Ascending aorta (tissue), 2 donors: ENCODE measurements around the gene CATSPERZ. TPM values are rescaled to one million over a fixed set of nuclear protein-coding genes. Genes with fewer than 3 reads are reported as not detected.
A peak's percentile ranks its signal among the peaks of the same experiment; 100 is the strongest.

Experiments used
- DNase-seq, 2 donors: peaks; one replicate each; pipeline ENCODE4 v3.0.0-alpha.2; 2019; ENCODE audit warnings: low spot score in 2 of 2
- H3K27ac ChIP-seq, 2 donors: fragments of 200-600 bp; sonication (generic); one replicate each; pipeline ENCODE4 v1.5.1; 2016 to 2017; ENCODE audit warnings: mild to moderate bottlenecking in 1 of 2
- H3K27me3 ChIP-seq: fragments of 200-600 bp; sonication (generic); one replicate; pipeline ENCODE4 v1.5.1; 2017
- H3K36me3 ChIP-seq, 2 donors: fragments of 200-600 bp; sonication (generic); one replicate each; pipeline ENCODE4 v1.5.1; 2016
- H3K4me1 ChIP-seq, 2 donors: fragments of 200-600 bp; sonication (generic); one replicate each; pipeline ENCODE4 v1.5.1; 2016 to 2017; ENCODE audit warnings: mild to moderate bottlenecking in 1 of 2
- H3K4me3 ChIP-seq, 2 donors: fragments of 200-600 bp; sonication (generic); one replicate each; pipeline ENCODE4 v1.5.1; 2016 to 2017; ENCODE audit warnings: mild to moderate bottlenecking in 1 of 2
- H3K9me3 ChIP-seq, 2 donors: fragments of 200-600 bp; sonication (generic); one replicate each; pipeline ENCODE4 v1.5.1; 2016
- intact Hi-C: fragments of 100-400 bp; cut with DNase I; formaldehyde crosslinking; loops from one replicate; pipeline ENCODE4 v1.15.1; 2023
- total RNA-seq: library from RNA; depleted of rRNA; stranded (reverse); fragments of >200 nt; gene quantifications from one replicate; pipeline ENCODE4 v1.1.0, GENCODE V29; 2016
- TF ChIP-seq, protein P1 (sequence below), 3 experiments: fragments of 200-600 bp in 2 of 3; fragments of 450-650 bp in 1 of 3; sonication (generic) in 2 of 3; IDR thresholded peaks; one replicate each; pipeline ENCODE4 v1.5.1; 2016 to 2019; ENCODE audit warnings: antibody characterized with exemption in 3 of 3, mild to moderate bottlenecking in 1 of 3, moderate library complexity in 1 of 3

Gene CATSPERZ
- total RNA-seq, 1 donor from 2014 or later = not detected

DNA sequence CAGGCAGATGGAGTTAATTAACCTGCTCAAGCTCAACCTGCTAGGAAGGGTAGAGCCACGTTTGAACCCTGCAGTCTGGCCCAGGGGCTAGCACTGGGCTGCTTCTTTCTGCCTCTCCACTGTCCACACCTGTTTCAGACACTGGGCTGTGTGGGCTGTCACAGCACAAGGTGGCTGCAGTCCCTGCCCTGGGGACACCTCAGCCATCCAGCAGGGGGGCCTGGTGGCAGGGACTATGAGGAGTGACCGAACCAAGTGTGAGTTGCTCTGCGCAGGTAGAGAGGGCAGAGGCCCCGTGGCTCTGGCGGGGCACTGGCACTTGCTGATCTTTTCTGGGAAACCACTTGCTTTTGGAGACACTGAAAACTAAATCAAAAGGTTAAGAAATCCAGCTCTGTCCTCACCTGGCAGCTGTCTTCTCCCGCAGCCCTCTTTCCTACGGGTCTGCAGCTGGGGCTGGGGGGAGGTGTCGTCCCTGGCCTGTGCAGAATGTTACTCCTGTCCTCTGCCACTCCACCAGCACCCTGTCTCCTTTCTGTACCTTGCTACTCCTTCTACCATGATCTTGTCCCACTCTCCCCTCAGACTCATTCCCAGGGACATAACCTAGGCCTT, 21.5 kb upstream of the CATSPERZ start:
- Histone ChIP-seq H3K4me3 (no peak overlapping the region), H3K27me3 (no peaks in the 10 kb centered on the region), H3K4me1 (peaks cover 0 to 9% of the 10 kb centered on the region in 2 donors), H3K9me3 (no peaks in the 10 kb centered on the region), H3K27ac (no peak overlapping the region), H3K36me3 (peaks cover 13 to 42% of the 10 kb centered on the region in 2 donors)
- no peak for DNase-seq
- TF ChIP-seq, protein P1, sequence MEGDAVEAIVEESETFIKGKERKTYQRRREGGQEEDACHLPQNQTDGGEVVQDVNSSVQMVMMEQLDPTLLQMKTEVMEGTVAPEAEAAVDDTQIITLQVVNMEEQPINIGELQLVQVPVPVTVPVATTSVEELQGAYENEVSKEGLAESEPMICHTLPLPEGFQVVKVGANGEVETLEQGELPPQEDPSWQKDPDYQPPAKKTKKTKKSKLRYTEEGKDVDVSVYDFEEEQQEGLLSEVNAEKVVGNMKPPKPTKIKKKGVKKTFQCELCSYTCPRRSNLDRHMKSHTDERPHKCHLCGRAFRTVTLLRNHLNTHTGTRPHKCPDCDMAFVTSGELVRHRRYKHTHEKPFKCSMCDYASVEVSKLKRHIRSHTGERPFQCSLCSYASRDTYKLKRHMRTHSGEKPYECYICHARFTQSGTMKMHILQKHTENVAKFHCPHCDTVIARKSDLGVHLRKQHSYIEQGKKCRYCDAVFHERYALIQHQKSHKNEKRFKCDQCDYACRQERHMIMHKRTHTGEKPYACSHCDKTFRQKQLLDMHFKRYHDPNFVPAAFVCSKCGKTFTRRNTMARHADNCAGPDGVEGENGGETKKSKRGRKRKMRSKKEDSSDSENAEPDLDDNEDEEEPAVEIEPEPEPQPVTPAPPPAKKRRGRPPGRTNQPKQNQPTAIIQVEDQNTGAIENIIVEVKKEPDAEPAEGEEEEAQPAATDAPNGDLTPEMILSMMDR (IDR thresholded peaks at IDR 0.05) = no peak
- intact Hi-C loops = no loop called here

DNA sequence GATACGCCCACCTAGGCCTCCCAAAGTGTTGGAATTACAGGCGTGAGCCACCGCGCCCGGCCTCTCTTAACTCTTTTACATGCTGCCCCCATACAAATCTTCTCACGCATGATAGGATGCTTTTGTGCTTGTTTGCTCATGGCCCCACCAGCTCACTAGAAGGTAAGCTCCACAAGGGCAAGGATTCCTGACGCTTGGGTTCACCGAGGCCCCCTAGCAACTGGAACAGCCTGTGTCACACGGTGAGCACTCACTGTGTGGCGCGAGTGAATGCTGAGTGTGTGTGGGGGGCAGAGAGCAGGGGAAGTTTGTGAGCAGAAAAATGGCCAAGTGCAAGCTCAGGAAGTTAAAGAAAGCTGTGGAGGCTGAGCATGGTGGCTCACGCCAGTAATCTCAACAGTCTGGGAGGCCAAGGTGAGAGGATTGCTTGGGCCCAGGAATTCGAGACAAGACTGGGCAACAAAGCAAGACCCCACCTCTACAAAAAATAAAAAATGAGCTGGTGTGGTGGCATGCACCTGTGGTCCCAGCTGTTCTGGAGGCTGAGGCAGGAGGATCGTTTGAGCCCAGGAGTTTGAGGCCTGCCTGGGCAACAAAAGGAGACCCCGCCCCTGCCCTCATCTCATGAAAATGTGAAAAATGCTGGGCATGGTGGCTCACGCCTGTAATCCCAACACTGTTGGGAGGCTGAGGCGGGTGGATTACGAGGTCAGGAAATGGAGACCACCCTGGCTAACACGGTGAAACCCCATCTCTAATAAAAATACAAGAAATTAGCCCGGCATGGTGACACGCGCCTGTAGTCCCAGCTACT, 18.0 kb upstream of the CATSPERZ start:
- no peak for DNase-seq
- intact Hi-C loops = no loop called here
- Histone ChIP-seq H3K27ac (no peak overlapping the region), H3K36me3 (peaks cover 8 to 30% of the 10 kb centered on the region in 2 donors), H3K4me3 (no peak overlapping the region), H3K27me3 (no peaks in the 10 kb centered on the region), H3K4me1 (peaks cover 4 to 20% of the 10 kb centered on the region in 2 donors), H3K9me3 (no peaks in the 10 kb centered on the region)
- TF ChIP-seq, protein P1 (IDR thresholded peaks at IDR 0.05) = no peak

DNA sequence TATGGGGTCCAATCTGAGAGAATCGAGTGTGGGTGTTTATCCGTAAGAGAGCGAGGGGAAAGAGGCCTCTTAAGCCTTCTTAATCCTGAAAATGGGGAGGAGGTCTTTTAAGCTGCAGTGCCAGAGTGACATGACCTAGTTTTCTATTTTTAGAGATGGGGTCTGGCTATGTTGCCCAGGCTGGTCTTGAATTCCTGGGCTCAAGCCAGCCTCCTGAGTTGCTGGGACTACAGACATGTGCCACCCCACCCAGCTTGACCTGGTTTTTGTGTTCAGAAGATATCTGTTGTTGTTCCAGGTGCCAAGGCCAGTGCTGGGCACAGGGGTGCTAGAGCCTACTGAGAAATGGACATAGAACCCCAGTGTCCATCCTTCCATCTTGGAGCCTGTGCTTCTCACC, 17.1 kb upstream of the CATSPERZ start:
- TF ChIP-seq, protein P1 (IDR thresholded peaks at IDR 0.05) = no peak
- peaks cover 4 to 20% of the 10 kb centered on the region in 2 donors for H3K4me1 ChIP-seq
- H3K36me3 ChIP-seq = peaks cover 4 to 20% of the 10 kb centered on the region in 2 donors
- intact Hi-C loops = no loop called here
- DNase-seq = no peak
- H3K9me3 ChIP-seq = no peaks in the 10 kb centered on the region
- no peaks in the 10 kb centered on the region for H3K27me3 ChIP-seq
- no peak overlapping the region for H3K27ac ChIP-seq
- peak overlapping the region in 1 of 2 donors; percentile 82 for H3K4me3 ChIP-seq

- Histone ChIP-seq H3K27ac (peak within 1 kb of the TSS; percentile 87 to 95), H3K36me3 (peaks cover 0 to 8% of the 10 kb centered on the region in 2 donors), H3K4me3 (peak within 1 kb of the TSS; percentile 82 to 96), H3K9me3 (no peaks in the 10 kb centered on the region), H3K27me3 (no peaks in the 10 kb centered on the region), H3K4me1 (peaks cover 4 to 20% of the 10 kb centered on the region in 2 donors)
- peak; percentile 77 to 97 for DNase-seq
- intact Hi-C loops = loop anchor here (1.0 kb wide), 1 partner anchor 14 kb away; no protein-coding TSS in a partner anchor
- TF ChIP-seq, protein P1 (IDR thresholded peaks at IDR 0.05) = no peak
Observed at GRCh38 chr11:64284048-64284961, 15.9 kb upstream of the CATSPERZ start, which contains the start of gene BAD. Gene BAD (minus strand): TSS chr11:64284665. CDS start chr11:64284368, 297 bp downstream.
